Ishikawa (cell line): ENCODE data around the gene LTF.

ENCODE experiments used
- EGR1 ChIP-seq: IDR thresholded peaks from 2 replicates; pipeline ENCODE4 v1.6.1; 2012
- FOXM1 ChIP-seq: IDR thresholded peaks from 2 replicates; pipeline ENCODE4 v1.6.1; 2012; ENCODE audit warnings: low read depth, borderline replicate concordance
- NFIC ChIP-seq: IDR thresholded peaks from 2 replicates; pipeline ENCODE4 v1.6.1; 2012
- RAD21 ChIP-seq: IDR thresholded peaks from 2 replicates; pipeline ENCODE4 v1.6.1; 2012; ENCODE audit warnings: low read depth
- TAF1 ChIP-seq: IDR thresholded peaks from 2 replicates; pipeline ENCODE4 v1.6.1; 2012; ENCODE audit warnings: low read depth, mild to moderate bottlenecking
- TCF12 ChIP-seq: IDR thresholded peaks from 2 replicates; pipeline ENCODE4 v1.6.1; 2012; ENCODE audit warnings: low read depth
- USF1 ChIP-seq: IDR thresholded peaks from 2 replicates; pipeline ENCODE4 v1.6.1; 2012
- YY1 ChIP-seq: IDR thresholded peaks from 2 replicates; pipeline ENCODE4 v1.6.1; 2012; ENCODE audit warnings: low read depth
- ZBTB7A ChIP-seq: IDR thresholded peaks from 2 replicates; pipeline ENCODE4 v1.6.1; 2012; ENCODE audit warnings: low read depth
- TF ChIP-seq, protein P1 (sequence below): IDR thresholded peaks from 2 replicates; pipeline ENCODE4 v1.6.1; 2012

DNA sequence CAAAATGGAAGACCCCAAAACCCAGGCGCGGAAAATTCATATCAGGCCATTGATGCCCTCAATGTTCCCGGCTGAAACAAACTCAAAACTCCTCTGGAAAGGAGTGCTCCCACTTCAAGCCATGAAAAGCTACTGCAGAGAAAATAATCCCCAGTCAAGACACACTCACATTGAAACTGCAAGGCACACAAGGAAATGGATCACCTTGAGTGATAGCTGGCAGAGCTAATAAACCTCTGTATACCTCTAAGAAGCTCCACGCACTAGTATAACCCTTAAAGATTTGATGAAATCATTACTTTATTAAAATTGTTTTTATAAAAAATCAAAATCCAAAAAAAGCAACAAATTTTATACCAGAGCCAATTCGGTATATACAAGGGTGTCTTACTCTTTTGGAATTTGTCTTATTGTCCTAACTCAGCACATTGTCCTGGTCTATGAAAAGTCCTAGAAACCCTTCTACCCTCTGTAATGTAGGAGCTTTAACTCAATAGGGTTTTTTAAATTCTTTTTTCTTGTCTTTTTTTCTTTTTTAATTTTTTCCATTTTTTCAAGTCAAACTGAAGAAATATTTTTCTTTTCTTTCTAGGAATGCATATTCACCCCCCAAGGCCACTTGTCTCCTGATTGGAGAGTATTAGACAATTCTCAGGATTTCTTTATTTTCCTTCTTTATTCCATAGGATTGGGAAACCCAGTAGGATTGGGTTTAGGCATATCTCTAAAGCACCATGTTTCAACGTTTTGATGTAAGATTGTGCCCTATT is 66.3 kb downstream of the LTF start:
- no peak for TF ChIP-seq RAD21
- no peak for TF ChIP-seq TAF1
- no peak for TF ChIP-seq USF1
- no peak for TF ChIP-seq NFIC
- no peak for TF ChIP-seq TCF12
- TF ChIP-seq, protein P1, sequence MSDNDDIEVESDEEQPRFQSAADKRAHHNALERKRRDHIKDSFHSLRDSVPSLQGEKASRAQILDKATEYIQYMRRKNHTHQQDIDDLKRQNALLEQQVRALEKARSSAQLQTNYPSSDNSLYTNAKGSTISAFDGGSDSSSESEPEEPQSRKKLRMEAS = no peak
- TF ChIP-seq FOXM1 = no peak
- TF ChIP-seq YY1 = no peak
- TF ChIP-seq EGR1 = no peak
- TF ChIP-seq ZBTB7A = no peak
